SIG-M5 (cell line): ENCODE data around the gene CACNA1E.

Experiments
- DNase-seq: peaks from one replicate; lab custom pipeline; 2025; lab: John Stamatoyannopoulos, UW

CACNA1E gene

DNA sequence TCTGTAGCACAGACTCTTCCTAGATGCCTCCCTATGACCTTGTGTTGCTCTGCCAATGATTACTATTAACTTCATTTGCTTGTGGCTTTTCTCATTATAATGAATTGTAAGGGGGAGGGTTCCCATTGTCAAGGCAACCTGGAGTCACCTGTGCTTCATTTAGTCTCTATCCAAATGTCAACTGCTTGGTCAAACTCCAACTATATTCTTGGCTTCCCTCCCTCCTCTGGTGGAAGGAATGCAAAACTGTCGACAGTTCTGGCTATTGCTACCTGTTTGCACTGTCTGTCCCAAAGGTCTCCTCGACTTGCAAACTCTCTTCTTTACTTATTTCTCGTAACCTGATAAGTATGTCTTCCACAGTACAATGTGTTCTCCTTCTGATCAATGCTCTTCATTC, 100.3 kb downstream of the CACNA1E start:
- DNase-seq = no peak

DNA sequence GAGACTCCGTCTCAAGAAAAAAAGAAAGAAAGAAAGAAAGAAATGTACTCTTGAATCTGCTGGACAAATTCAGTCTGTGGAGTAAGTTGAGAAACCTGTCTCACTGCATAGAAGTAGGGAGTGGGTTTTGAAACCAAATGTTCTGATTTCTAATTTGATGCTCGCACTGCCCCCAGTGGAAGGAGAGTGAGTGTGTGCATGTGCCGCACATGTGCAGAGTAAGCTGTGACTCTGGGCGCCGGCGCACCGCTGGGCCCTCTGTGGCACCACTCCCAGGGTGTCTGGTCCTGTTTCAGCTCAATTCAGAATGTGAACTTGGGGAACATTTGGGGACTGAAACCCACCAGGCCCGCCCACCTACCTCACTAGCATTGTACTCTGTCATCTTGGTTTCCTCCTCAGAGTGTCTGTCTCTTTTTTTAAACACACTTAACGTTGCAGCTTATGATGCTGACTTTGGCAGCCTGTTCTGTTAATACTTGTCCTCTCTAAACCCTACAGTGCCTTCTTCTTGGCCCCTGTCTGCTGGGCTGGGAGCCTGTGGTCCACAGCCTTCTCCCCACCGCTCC, 104.6 kb downstream of the CACNA1E start:
- DNase-seq = no peak

GRCh38 chr1:181588631-181589030, 105.3 kb downstream of the CACNA1E start:
- no peak for DNase-seq

GRCh38 chr1:181592255-181592859, 109.0 kb downstream of the CACNA1E start:
- DNase-seq = no peak

- DNase-seq = no peak
These were observed 109.7 kb downstream of the CACNA1E start for GRCh38 chr1:181593042-181593441.

- DNase-seq = no peak
These were observed 111.2 kb downstream of the CACNA1E start for GRCh38 chr1:181594553-181594952.

DNA sequence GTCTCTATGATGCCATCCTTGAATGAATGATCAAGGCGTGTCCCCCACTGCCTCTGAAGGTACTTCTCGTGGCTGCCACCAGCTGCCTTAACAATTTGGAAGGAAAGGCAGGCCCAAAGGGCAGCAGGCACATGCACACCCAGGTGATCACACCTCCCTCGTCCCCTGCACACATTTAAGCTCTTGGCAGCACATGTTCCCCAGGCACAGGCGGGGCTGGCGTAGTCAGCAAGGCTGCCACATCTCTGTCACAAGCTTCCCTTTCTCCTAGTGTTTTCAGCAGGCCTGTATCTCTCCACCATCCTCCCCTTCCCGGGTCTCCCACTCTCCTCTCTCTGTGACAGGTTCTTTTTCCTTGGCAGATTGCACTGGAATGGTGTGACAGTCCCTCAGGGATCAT, 111.9 kb downstream of the CACNA1E start:
- DNase-seq = no peak

DNA sequence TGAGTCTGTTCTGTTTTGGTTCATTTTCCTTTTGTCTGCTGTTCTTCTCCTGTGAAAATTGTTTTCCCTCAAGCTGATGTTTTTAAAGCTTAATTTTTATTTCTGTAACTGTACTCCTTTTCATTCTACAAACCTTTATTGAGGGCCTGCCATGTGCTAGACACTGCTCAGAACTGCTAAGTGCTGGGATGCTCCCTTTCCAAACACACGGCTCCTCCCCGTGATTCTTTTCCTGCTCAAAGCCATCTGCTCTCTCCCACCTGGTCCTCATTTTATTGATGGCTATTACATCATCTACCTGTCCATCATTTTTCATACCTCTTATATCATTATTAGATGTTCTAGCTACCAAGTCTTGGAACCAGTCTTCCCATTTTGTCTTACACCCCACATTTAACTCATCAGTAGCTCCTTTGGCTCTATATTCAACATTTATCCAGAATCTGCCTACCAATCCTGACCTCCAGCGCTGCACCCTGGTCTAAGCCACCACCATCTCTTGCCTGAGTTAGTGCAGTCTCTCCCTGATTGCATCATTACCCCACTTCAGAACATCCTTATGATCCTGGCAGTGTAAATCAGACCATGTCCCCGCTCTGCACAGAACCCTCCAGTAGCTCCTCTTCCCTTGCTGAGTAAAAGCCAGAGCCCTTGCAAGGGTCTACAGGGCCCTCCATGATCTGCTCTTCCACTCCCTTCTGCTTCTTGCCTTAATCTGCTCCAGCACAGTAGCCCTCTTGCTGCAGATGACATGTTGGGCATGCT, 118.1 kb downstream of the CACNA1E start:
- no peak for DNase-seq

DNA sequence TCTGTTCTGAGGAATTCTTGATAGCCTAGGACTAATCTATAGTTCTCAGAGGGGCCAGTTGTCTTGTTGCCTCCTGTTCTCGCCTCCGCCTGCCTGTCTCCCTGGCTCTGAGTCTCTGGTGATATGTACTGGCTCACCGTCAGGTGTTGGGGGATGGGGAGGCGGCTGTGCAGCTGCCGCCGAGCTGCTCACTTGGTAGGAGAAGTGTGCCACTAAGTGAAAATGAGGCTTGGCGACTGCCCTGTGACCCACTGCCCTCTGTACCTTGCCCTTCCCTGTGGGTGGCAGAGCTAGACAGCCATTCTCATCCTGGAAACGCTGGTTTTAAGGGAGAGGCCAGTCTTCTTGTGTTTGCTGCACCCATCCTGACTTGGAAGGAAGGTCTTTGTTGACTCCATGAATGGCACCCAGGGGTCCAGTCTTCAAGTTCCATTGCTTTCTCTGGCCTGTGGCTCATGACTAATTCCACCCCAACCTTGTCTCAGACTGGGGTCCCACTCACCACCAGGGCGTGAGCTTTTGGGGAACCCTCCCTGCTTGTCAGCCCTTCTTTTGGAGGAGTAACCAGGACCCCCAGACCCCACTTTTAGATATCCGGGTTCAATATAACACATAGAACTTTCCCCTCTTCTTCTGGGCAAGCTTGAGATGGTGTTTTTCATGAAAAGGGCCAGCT, 120.6 kb downstream of the CACNA1E start:
- DNase-seq = no peak

- no peak for DNase-seq
These were observed 121.3 kb downstream of the CACNA1E start for GRCh38 chr1:181604482-181605249.

DNA sequence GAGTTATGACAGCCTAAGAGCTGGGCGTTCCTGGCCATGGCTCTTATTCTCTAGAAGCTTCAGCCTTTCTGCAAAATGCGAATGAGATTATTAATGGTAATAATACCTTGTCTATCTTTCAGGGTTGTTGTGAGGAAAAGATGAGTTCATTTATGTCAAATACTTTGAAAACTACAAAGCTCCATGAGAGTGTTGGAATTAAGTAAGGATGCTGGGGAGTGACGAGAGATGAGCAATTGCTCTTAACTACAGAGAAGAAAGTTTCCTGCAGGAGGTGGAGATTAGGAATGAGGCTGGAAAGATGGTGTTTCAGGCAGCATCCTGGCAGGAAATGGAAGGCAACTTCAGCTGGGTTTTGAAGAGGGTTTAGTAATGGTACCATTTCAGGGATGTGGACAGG, 124.2 kb downstream of the CACNA1E start:
- DNase-seq = no peak

DNA sequence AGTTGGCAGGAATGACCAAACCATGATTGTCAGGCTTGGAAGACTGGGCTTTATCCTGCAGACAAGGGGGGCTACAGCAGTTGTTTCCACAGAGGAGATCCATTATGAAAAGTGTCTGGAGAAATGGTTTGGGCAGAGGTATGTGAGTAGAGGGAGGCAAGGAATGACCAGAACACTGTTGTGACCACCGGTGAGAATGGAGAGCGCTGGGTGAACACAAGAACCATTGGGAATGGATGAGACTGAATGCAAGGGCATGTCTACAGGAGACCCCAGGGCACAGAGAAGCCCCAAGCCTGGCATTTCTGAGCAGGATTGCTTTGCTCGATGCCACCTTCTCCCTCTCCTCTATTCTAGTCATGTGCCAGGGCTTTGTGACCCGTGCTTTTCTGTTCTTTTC, 125.1 kb downstream of the CACNA1E start:
- no peak for DNase-seq

GRCh38 chr1:181608948-181609347, 125.6 kb downstream of the CACNA1E start:
- DNase-seq = no peak

DNA sequence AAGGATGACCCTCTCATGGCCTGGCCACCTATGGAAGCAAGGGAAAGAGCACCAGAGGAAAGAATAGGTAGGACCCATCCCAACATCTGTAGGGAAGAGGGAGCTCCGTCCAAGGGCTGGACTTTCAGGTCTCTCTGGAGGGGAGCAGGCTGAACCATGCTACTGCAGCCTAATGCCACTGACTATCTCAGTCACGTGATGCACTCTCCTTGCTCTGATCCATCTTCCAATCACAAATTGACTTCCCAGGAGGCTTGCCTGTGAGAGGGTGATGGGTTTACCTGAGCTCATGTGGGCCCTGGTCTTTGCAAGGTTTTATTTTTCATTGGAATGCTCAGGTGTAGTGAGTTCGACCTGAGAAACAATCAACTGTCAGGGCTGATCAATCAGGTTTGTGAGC, 128.8 kb downstream of the CACNA1E start:
- DNase-seq = no peak

DNA sequence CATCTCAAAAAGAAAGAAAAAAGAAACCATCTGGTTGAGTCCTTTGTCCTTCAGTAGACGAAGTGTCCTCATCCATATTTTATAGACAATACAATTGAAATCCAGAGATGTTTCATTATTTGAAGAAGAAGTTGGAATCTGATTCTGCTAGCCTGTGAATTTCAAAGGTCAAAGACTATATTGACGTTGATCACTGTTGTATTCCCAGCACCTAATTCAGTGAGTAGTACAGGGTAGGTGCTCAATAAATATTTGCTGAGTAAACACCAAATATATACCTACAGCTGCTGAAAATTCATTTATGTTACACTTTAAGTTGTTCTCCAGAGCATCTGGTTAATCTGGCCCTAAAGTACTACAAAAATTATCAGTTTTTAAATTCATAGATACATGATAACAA, 135.2 kb downstream of the CACNA1E start:
- no peak for DNase-seq

DNA sequence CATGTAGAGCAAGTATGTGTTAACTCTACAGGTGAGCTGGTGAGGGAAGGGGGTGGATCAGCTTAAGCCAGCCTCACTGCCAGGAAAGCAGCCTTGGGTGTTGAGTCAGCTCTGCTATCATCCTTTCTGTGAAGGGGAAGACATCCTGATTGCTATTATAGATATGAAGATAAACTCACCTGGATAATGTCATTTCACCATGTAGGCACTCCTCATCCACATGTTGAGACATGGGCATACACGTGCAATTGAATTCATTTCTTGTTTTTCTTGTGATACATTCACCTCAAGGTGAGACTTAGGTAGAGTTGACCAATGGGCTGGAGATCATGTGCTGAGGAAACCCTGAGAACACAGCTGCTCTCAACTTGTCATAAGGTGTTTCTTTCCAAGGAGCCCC, 136.9 kb downstream of the CACNA1E start:
- DNase-seq = no peak

- no peak for DNase-seq
These were observed 140.5 kb downstream of the CACNA1E start for GRCh38 chr1:181623850-181624249.

- no peak for DNase-seq
These were observed 143.1 kb downstream of the CACNA1E start for GRCh38 chr1:181626279-181626938.

DNA sequence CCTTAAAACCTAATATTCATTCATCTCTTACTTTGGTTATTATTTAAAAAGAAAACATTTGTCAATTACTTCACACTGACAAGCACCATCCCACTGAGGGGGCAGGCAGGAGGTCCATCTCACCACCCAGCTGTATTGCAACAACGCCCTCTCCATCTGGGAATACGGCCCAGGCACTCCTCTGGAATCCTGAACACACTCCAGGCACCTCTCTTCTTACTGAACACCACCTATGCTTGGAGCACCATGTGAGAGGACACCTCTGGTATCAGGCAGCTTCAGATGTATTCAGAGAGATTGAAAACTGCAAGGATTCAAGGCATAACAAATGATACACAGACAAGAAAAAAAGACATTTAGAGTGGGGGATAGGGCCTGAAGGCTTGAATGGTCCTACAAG, 147.1 kb downstream of the CACNA1E start:
- DNase-seq = no peak

DNA sequence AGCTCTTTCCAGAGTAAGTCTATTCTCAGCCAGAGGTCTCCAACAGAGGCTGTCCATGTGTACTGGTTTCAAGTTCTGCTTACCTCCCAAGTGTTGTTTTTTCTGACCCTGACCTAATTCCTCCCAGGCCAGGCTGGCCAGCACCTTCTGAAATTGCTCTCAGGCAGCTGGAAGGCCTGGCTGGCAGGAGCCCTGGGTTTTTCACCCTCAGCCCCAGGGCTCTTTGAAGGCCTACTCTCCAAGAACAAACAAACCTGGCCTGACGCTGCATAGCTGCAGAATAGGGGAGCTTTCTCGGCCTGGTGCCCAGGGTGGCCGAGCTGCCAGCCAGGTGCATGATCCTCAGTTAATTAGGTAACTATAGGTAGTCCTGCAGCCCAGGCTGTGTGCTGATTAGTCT, 147.5 kb downstream of the CACNA1E start:
- DNase-seq = no peak

DNA sequence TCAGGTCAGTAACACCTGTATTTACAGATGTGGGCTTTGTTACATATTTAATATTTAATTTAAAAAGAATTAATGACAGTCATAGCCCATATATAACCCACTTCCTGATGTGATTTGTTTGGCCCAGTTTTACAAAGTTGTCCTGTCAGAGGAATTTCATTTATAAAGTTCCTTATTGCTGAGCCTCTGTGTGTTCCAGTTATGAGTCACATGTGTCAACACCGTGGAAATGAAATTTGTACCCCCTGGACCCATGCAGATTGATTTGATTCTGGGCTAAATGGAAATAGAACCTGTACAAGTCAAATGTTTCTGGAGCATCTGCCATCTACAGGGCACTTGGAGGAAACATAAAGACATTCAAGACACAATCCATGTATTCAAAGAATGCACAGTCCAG, 149.2 kb downstream of the CACNA1E start:
- DNase-seq = no peak

DNA sequence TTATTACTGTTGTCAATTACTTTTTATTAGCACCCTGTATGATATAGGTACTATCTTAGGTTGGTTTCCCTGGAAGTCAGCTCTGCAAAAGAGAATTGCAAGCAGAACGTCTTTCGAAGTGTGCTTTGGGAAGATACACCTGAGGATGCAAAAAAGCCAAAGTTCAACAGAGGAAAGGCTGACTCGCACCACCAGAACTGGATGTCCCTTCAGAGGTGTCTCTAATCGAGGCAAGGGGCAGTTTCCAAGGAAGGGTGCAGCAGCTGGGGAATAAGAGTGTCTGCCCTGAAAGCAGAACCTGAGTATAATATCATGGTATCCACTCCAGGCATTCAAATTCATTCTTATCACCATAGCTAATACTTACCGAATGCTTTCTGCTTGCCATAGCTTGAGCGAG, 149.6 kb downstream of the CACNA1E start:
- DNase-seq = no peak
